ENCODE measurements around the gene NFATC2.

NFATC2 gene

GRCh38 chr20:51412951-51413481, 129.5 kb downstream of the NFATC2 start:
- no peak for DNase-seq (ENCODE audit: low read depth)

- no peak for DNase-seq (ENCODE audit: low read depth)
These were observed 130.1 kb downstream of the NFATC2 start for GRCh38 chr20:51412333-51412871.

GRCh38 chr20:51411870-51412269, 130.6 kb downstream of the NFATC2 start:
- DNase-seq (ENCODE audit: low read depth): no peak

GRCh38 chr20:51410586-51411325, 131.8 kb downstream of the NFATC2 start:
- DNase-seq (ENCODE audit: low read depth): no peak

DNA sequence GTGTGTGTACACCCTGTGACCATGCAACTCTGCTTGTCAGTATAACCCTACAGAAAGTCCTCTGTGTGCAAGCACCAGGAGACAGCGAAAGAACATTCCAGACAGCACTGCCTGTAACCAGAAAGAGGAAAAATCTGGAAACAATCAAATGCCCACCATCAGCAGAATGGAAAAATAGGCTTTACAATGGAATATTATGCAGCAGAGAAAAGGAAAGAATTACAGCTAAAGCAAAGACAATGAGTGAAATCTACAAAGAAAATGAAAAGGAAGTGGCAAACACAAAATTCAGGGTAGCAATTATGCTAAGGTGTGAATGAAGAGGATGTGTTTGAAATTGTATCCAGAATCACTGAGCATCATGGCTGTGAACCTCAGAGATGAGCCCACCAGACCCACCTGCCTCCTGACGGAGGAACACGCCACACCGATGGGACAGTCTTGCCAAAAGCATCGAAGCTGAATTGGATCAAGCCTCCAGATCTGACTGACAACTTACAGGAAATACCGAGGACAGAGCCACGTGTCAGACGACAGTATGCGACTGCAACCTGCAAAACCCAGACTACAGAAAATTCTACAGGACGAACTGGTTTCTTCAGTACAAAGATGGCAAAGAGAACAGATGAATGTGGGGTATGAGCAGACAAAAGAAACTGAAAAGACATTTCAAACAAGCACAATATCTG, 133.2 kb downstream of the NFATC2 start:
- no peak for DNase-seq (ENCODE audit: low read depth)

- no peak for DNase-seq (ENCODE audit: low read depth)
These were observed 138.0 kb downstream of the NFATC2 start for GRCh38 chr20:51404297-51405060.

DNA sequence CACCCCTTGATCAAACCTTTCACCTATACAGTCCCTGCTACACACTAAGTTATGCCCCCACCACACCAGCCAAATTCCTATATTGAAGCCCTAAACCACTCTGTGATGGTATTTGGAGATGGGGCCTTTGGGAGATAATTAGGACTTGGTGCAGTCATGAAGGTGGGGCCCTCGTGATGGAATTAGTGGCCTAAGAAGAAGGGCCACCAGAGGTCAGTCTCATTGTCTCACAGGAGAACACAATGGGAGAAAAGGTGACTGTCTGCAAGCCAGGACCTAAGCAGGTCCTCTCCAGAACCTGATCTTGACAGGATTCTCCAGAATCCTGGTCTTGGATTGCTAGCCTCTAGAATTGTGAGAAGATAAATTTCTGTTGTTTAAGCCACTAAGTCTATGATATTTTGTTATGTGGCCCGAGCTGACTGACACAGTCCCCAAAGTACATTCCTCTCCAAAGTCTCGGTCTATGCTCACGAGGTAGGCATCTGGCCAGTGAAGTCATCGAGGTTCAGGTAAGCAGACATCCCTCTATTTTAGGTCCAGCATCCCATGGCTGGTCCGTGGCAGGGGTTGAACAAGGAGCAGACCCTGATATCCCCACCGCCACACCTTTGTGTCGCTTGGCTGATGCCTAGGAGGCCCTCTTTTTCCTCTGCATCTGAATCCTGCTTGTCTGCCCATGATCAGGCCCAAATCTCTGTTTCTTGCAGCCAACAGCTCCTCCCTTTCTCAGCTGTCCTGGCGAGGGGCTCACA, 138.9 kb downstream of the NFATC2 start:
- DNase-seq (ENCODE audit: low read depth): no peak

GRCh38 chr20:51402201-51402600, 140.3 kb downstream of the NFATC2 start:
- DNase-seq (ENCODE audit: low read depth): no peak

DNA sequence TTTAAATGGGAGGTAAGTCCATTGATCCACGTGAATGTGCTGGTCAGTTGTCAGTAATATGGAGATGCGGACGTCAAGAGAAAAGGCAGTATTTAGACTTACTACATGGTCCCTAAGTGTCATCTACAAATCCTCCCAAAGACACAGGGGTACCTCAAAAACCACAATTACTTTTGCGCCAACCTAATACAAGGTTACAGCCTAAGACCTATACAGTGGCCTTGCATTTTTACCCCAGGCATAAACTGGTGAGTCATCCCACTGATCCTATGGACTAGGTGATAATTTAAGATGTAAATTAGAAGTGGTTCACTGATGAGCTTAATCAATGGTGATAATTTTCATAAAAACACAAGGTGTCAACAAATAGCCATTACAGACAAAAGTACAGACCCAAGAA, 141.0 kb downstream of the NFATC2 start:
- DNase-seq (ENCODE audit: low read depth): no peak

DNA sequence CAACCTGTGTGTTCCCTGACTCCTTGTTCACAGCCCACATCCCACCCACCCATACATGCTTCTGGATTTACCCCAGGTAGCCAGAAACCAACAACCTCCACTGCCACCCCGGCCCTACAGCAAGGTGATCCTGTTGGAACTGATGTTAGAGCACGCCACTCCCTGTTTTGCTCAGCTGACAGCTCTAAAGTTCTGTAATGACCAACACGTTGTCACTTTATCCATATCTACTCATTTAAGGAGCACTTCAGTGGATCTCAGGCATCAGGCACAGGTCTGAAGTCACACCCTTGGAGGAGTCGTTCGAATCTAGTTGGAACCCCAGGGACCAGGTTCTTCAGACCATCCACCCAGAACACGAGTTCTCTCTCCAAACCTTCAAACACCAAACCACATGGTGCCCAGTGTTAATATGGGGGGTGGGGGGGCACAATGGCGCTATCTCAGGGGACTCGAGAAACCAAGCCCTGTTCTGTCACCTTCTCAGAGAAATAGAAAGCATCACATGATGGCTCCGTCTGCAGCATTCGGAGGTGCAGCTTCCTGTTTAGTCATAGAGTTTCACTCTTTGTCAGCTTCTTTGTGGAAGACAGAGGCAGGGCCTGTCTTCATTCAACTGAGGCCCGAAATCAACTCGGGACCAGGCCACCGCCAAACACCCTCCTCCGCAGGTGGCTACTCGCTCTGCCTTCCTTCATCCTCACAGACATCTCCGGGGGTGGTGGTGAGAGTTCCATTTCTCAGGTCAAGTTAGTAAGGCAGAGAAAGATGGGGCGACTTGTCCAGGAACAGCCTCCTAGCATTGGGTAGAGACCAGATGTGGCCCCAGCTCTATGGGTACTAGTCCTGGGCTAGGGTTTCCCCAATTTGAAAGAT, 142.2 kb downstream of the NFATC2 start:
- DNase-seq (ENCODE audit: low read depth): no peak

- DNase-seq (ENCODE audit: low read depth): no peak
These were observed 143.3 kb downstream of the NFATC2 start for GRCh38 chr20:51399006-51399890.

GRCh38 chr20:51398552-51398951, 144.0 kb downstream of the NFATC2 start:
- DNase-seq (ENCODE audit: low read depth): no peak

GRCh38 chr20:51398083-51398482, 144.4 kb downstream of the NFATC2 start:
- DNase-seq (ENCODE audit: low read depth): no peak

DNA sequence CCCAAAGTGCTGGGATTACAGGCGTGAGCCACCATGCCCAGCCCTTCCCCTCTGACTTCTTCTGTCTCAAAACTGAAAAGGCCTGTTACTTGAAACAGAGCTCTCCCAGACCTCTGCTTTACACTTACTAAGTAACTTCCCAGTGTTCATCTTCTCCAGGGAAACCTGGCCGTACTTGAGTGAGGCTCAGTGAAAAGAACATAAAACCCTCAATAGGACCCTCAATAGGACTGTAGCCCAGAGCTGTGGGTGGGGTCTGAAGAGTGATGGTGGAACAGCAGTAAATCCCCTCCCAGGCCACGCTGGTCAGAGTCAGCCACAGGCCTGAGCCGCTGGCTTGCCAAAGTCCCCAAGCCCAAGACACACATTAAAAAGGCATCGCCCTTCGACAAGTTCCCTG, 145.4 kb downstream of the NFATC2 start:
- no peak for DNase-seq (ENCODE audit: low read depth)

DNA sequence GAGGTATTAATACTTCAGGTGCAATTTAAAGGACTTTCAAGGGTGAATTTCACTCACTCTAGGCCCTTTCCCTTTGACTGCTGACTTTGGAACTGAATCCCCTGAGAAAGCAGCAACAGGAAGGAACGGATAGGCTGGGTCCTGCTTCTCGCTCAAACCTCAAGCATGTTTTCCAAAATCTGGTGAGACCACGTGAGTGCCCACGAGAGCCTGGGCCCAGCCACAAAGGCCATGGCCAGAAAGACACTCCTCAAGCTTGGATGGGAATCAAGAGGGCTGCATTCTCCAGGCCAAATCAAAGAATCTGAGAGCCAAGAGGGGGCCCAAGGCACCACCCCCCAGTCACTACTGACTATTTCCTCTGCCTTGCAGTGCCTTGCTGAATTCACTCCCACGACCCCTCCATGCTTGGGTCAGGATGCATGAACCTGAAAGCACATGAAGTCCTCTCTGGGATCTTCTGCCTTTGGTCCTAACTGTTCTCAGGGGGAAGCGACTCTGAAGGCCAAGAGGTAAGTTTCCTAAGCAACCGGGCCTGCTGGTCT, 146.1 kb downstream of the NFATC2 start:
- DNase-seq (ENCODE audit: low read depth): no peak

DNA sequence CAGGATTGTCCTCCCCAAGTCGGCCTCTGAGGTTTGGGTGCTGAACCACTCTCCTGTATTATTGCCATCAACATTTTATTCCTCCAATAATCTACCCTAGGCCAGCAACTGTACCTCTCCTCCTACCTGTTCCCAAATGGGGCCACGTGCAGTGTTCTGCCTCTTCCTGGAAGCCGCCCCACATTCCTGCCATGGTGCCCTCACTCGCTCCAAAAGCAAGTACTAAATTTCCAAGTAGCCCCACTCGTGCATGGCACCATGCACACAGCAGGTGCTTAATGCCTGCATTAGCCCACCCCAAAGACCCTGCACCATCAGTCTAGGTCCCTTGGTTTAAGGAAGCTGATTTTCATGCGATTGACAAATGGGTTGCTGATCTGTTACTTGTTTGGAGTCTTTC, 147.8 kb downstream of the NFATC2 start:
- no peak for DNase-seq (ENCODE audit: low read depth)

- no peak for DNase-seq (ENCODE audit: low read depth)
These were observed 148.9 kb downstream of the NFATC2 start for GRCh38 chr20:51393571-51393970.

- no peak for DNase-seq (ENCODE audit: low read depth)
These were observed 149.8 kb downstream of the NFATC2 start for GRCh38 chr20:51392614-51393186.

DNA sequence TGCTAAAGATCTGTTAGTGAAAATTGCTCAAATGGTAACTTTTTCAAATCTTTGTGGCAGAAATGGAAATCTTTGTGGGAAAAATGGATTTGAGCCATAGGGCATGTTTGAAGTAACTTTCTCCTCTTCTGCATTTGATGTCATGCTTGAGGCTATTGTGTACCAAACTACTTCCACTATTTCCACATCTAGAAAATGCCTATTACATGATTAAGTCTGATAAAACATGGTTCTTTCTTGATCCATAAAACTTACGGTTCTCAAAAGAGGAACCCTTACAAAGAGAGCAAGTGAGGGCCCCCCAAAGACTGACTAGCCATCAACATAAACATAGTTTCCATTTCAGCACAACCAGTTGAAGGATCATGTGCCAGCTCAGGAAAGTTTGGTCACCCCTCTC, 150.6 kb downstream of the NFATC2 start:
- no peak for DNase-seq (ENCODE audit: low read depth)
